22Rv1 (cell line): ENCODE measurements around the gene DNAAF3.

Experiments
- ZFX ChIP-seq: fragments of 450-650 bp; IDR thresholded peaks from 2 replicates; pipeline ENCODE4 v1.6.1; 2017; ENCODE audit warnings: antibody characterized with exemption, borderline replicate concordance
- TF ChIP-seq, protein P1 (sequence below): fragments of 450-650 bp; IDR thresholded peaks from 2 replicates; pipeline ENCODE4 v1.5.1; 2017; ENCODE audit warnings: mild to moderate bottlenecking

DNA sequence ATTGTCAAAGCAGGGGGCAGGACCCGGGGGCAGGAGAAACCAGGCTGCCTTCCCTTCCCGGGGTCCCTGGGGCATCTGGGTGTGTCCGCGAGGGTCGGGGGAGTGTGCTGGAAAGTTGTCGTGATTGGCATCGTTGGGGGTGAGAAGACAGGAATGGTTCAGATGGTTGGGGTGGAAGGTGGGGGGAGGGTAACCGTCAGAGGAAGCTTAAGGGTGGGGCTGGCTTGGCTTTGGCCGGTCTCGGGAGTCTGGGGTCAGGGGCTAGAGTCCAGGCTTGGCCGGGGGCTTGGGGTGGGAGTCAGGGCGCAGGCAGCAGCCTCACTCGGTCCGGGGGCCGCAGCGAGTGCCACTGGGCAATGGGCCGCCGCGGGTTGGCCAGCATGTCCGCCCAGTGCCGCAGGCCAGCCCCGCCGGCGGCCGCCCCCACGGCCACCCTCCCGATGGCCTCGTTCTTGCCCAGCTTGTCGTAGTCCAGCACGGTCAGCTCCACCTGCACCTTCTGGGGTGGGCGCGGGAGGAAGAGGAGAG, 6.8 kb upstream of the DNAAF3 start:
- TF ChIP-seq, protein P1, sequence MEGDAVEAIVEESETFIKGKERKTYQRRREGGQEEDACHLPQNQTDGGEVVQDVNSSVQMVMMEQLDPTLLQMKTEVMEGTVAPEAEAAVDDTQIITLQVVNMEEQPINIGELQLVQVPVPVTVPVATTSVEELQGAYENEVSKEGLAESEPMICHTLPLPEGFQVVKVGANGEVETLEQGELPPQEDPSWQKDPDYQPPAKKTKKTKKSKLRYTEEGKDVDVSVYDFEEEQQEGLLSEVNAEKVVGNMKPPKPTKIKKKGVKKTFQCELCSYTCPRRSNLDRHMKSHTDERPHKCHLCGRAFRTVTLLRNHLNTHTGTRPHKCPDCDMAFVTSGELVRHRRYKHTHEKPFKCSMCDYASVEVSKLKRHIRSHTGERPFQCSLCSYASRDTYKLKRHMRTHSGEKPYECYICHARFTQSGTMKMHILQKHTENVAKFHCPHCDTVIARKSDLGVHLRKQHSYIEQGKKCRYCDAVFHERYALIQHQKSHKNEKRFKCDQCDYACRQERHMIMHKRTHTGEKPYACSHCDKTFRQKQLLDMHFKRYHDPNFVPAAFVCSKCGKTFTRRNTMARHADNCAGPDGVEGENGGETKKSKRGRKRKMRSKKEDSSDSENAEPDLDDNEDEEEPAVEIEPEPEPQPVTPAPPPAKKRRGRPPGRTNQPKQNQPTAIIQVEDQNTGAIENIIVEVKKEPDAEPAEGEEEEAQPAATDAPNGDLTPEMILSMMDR: no peak
- TF ChIP-seq ZFX: no peak
